Stimulated activated CD8-positive, alpha-beta memory T cell treated with anti-CD3 and anti-CD28 coated beads, Interleukin-4, amount 100 ng/mL, for 1 hour (primary cell): ENCODE data around the gene TIMP2.

Experiments used
- DNase-seq, 2 donors: peaks; one replicate each; pipeline ENCODE4 v3.0.0-alpha.2; 2020; ENCODE audit warnings: low read depth in 2 of 2, low spot score in 1 of 2

Gene TIMP2

DNA sequence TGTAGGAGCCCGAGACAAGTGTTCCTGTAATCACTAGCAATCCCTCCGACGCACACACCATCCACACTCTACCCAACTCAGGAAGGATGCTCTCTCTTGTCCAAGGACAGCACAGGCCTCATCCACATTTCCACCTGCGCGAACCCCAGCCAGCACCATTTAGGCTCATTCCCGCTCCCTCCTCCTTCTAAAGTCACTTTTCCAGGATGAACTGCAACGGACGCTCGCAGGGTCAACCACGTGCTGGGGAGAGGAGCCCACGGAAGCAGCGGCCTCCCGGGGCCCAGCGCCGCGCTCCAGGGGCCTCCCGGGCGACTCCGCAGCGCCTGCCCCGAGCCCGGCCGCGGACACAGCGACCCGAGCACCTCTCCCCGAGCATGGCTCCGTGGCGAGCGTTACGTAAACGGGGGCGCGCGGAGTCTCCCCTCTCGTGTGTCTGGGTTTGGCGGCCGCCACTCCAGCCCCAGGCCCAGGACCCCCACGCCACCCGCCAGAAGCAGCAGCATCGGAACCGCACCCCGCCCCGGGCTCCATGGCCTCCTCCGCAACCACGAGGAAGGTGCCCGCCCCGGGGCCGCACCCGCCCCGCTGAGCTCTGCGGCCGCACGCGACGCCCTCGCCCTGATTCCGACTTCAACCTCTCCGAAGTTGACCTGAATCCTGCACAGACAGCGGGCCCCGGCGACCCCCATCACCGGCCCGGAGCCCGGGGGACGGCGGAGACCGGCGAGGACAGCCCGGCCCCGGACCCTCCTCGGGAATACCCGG is 85.2 kb downstream of the TIMP2 start:
- DNase-seq = no peak

DNA sequence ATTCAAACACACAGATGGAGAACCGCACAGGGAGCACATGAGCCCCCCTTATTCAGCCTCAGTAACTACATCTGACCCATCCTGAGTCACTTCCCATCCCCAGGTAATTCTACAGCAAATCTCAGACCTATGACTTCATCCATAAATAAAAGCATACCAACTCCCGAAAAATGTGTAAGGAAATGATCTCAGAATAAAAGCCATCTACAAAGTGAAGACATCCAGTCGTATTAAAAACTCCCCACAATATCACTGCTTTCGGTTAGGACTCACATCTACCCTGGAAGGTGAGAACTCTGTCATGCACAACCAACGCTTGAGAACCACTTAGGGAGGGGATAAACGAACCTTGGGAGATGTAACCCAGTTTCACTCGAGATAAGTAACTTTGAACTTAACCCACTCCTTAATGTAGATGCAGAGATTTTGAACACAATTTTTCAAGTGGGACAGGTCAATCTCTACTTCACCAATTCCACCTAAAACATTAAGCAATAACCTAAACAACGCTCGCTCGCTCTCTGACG is 85.9 kb downstream of the TIMP2 start:
- no peak for DNase-seq

DNA sequence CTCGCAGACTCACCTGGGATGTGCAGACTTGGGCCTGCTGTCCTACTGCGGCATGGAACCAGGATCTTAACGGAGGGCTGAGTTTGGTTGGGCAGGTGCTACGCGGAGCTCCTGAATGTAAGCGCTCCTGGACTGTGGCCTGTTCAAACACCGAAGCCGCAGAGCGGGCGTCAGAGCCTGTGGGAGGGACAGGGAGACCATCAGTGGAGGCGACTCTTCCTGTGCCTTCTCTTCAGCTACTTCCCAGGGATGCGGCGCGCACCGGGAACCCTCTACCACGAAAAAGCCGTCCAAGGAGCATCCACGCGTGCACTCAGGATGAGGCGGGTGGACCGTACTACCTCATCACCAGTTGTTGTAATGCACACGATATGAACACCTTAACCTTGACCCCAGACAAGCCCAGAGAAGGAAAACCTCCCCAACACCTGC is 86.6 kb downstream of the TIMP2 start:
- DNase-seq = no peak

DNA sequence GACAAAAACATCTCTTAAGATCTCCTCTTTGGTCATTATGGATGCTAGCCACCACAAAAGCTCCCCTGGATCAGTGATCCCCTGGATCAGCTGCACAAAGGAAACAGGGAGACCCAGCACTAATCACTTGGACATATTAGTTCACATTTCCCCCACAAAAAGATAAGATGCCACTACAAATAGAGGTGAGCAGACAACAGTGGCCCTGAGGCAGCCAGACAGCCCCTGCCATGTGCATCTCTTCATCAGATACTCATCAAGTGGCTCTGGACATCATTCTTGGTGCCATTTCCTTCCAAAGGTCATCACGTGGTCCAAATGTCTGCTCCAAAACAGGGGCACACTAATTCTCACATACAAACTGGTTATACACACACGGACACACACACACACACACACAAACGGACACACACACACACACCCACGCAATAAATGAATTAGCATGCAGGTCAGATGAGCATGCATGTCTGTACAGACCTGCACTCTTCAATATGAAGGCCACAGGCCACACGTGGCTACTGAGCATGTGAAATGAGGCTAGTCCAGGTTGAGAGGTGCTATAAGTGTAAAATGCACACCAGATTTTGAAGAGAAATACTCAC is 88.7 kb downstream of the TIMP2 start:
- DNase-seq = no peak

DNA sequence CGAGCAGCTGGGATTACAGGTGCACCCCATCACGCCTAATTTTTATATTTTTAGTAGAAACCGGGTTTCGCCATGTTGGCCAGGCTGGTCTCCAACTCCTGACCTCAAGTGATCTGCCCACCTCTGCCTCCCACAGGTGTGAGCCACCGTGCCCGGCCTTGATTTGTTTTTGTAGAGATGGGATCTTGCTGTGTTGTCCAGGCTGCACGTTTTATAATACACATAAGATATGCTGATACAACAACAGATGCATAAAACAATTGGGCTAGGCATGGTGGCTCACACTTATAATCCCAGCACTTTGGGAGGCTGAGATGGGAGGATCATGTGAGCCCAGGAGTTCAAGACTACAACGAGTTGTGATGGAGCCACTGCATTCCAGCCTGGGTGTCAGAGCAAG is 90.6 kb downstream of the TIMP2 start:
- DNase-seq = no peak

DNA sequence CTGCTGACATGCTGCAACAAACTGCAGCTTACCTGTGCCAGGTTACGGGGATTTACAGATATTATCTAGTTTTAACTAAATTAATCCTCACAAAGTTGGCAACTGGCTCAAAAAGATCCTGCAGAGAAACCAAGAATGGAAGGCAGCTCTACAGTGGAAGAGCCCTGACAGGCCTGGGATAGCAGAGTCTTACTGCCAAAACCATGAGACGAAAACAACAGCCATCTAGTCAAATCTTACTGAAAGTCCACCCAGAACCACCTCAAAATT is 92.7 kb downstream of the TIMP2 start:
- no peak for DNase-seq

DNA sequence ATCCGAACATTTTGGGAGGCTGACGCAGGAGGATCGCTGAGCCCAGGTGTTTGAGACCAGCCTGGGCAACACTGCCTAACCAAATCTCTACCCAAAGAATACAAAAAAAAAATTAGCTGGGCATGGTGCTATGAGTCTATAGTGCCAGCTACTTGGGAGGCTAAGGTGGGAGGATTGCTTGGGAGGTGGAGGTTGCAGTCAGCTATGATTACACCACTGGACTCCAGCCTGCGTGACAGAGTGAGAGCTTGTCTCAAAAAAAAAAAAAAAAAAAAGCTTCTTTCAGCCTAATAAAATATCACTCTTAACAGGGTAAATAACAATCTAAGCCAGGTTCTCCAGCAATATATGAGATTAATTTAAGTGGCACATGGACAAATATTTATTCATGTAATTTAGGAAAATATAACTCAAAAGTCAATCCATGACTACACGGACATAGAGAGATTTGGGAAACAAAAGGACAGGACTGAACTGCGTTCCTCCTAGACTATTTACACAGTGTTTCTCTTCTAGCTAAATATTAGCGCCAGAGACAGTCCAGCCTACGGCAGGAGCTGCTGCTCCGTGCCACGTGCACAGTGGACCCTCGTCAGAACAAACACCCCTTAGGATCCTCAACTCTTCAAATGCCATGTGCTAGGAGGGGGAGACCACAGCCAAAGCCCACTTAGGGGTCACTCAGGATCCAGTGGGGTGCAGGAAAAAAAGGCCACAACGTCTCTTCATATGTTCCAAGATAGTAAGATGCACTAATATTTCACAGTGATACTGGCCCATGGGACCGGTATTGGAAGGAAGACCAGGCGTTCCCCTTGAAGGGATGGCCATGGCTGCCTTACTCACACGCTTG is 93.3 kb downstream of the TIMP2 start:
- no peak for DNase-seq

DNA sequence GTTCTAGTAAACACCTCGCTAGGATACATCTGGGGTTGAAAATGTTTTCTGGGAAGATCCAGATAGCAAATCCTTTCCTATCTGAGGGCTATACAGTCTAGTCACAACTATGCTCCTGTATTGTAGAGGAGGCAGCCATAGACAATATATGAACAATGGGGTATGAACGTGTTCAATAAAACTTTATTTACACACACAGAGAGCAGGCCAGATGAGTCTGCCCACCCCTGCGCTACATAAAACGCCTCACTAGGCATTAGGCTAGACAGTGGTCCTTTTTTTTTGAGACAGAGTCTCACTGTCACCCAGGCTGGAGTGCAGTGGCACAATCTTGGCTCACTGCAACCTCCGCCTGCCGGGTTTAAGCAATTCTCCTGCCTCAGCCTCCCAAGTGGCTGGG is 95.7 kb downstream of the TIMP2 start:
- DNase-seq = no peak

DNA sequence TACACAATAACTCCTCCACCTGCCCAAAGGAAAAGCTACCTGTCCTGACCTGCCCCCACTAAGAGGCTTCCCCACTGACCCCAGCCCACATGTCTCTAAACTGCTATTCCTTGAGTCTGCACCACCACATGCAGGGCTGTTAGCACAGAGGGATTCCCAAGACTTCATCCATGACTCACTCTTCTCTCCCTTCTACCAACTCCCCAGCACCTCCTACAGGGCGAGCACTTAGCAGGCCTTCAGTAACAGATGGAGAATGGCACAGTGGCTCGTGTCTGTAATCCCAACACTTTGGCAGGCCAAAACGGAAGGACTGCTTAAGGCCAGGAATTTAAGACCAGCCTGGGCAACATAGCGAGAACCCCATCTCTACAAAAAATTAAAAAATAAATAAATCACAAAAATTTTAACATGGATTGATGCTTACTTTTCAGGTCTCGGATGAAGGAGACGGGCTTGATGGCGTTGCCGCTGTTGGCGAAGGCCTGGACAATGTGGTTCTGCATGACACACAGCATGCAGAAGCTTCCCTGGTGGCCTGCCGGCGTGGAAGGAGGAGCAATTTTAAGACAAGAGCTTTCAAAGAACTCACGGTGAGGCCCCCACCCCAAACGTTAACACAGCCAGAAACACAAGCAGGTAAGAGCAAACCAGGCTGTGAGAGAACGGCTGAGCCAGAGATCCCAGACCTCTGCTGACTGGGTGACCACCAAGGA is 96.6 kb downstream of the TIMP2 start:
- DNase-seq = no peak

DNA sequence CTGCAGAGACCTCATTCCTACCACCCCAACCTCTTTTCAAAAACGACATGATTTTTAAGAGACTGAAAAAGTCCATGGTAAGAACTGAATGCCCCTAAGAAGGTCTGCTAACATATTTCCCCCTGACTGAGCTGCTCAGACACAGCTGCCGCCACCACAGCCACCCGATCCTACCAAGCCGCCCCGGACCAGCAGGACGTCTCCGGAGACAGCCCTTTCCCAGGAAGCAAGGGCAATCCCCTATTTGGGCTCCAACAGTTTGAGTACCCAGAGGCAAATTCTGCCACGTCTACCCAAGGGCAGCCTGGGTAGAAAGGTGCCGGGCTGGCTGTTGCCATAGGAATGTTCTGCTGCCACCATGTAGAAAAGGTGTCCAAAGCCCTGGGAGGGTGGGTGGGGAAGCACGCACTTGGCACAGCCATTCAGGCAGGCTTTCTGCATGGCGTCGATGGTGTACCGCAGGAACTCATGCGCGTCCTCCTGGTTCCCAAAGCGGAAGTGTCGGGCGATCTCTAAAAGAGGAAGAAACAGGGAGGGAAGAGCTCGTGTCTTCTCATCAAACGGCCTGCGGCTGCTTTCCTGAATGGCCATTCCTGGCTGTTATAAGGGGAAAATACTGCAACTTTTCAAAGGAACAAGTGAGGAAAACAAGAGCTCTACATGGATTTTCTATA is 98.2 kb downstream of the TIMP2 start:
- DNase-seq = no peak

DNA sequence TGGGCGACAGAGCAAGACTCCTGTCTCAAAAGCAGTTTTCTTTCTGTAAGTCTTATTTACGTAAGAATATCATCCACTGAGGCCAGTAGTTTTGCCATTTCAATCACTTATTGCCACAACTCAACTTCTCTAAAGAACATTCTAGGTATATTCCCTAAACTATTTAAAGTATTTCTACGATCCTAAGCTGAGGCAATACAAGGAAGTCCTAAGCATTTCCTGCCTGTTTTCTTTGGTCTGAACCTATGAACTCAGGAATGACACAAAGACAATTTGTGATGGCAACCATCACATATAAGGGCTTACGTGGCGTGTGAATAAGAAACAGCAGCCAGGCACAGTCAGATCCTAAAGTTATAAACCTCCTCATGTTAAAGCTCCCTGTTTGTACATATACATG is 98.8 kb downstream of the TIMP2 start:
- DNase-seq = no peak

DNA sequence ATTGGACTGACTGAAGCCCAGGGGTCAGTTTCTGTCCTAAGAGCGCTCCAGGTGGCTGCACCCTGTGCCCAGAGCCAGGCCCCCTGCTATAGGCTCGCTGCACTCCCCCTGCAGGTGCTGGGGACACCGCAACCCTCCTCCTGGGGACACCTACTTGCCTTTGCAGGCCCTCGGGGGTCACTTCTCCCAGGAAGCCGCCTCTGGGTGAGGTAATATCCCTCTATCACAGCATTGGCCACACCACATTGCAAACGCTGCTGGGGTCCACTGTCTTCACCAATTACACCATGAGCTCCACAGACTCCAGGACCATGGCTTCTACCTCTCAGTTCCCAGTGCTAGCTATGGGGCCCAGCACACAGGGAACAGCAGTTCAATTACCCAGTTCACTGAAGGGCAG is 99.5 kb downstream of the TIMP2 start:
- DNase-seq = no peak

DNA sequence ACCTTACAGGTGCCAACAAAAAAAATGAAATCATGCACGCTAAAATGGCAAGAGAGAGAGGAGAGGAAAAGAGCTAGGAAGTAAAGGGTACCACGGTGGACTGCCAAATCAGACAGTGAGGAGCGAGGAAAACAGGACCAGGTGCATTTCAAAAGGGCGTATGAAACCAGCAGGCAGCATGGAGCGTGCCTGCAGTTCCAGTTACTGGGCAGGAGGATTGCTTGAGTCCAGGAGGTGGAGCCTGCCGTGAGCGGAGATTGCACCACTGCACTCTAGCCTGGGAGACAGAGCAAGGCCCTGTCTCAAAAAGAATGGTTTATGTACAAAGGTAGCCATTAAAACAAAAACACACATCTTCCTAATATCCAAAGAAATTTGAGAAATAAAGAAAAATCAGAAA is 100.9 kb downstream of the TIMP2 start:
- no peak for DNase-seq

DNA sequence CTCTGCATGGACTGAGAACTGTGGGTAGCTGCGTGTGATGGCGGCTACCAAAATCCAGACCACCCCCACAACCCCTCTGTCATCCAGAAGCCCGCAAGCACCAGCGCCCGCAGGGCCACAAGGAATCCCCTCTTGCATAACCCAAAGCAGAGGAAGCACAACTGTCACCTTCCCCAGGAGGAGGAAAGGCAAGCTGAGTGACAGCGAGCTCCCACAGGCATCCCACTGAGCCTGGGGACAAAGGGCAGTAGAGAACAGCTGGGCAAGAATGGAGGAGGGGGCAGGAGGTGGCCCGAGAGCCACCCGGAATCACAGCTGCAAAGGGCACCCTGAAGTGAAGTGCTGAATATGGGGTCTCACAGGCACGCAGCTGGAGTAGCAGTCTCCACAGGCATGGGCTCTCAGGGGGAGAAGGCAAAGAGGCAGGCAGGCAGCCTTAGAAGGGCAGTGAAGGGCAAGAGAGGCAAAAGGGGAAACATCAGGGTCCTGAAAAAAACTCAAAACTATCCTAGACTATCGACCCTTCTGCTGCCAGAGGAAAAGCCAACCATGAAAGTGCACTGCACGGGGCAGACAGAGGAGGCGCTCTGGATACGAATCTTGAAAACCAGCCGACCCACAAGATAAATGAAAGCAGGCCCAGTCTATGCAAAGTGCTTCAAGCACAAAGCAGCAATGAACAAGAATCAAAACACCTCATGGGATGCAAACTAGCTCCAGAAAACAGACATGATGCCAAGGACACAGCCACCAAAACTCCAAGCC is 101.7 kb downstream of the TIMP2 start:
- DNase-seq = no peak

DNA sequence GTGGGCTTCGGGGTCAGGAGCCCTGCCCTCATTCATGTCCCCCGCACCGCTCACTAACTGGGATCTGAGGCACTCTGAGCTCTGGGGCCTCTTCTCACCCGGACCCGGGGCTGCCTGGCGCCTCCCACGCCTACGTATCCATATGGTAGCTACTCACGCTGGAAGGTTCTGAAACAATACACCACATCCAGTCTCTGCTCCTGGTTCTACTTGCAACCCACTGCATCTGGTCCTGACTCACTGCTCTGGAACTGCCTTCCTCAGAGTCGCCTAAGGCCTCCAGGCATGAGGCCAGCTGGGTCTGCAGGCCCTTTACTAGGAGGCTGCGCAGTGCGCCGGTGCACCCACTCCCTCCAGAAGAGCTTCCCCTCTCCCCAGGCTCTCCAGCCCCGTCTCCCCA is 102.6 kb downstream of the TIMP2 start:
- DNase-seq = no peak

DNA sequence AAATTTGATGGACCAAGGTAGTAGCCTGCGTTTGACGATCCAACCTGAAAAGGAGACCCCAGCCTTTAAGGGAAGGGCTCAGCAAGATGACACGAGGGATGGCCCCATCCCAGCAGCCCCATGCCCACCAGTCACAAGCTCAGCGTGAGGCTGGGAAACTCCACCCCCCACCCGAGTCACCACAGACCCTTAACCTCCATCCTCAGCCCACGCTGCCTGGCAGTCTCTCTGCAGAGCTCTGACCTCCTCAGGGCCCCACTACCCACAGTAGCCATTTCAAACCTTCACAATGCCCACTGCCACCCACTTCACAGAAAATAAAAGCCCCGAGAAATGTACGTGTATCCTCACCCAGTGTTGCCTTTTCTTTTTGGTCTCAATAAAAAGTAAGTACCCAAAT is 103.2 kb downstream of the TIMP2 start:
- DNase-seq = no peak

DNA sequence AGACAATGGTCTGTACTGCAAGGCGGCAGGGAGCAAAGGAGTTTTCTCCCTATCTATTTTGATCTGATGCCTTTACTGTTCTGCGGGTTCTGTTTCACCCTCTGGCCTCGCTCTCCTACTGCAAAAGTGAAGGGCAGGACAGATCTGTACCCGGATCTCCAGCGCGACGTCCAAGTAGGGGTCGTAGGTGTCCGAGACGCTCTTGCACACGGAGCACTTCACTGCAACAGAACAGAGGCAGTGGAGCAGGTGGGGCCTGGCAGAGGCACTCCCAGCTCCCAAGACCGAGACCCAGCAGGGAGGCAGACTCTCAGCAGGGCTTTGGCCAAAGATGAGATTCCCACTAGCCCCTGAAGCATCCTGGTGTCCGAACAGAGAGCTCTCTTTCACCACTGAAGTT is 104.3 kb downstream of the TIMP2 start:
- no peak for DNase-seq

DNA sequence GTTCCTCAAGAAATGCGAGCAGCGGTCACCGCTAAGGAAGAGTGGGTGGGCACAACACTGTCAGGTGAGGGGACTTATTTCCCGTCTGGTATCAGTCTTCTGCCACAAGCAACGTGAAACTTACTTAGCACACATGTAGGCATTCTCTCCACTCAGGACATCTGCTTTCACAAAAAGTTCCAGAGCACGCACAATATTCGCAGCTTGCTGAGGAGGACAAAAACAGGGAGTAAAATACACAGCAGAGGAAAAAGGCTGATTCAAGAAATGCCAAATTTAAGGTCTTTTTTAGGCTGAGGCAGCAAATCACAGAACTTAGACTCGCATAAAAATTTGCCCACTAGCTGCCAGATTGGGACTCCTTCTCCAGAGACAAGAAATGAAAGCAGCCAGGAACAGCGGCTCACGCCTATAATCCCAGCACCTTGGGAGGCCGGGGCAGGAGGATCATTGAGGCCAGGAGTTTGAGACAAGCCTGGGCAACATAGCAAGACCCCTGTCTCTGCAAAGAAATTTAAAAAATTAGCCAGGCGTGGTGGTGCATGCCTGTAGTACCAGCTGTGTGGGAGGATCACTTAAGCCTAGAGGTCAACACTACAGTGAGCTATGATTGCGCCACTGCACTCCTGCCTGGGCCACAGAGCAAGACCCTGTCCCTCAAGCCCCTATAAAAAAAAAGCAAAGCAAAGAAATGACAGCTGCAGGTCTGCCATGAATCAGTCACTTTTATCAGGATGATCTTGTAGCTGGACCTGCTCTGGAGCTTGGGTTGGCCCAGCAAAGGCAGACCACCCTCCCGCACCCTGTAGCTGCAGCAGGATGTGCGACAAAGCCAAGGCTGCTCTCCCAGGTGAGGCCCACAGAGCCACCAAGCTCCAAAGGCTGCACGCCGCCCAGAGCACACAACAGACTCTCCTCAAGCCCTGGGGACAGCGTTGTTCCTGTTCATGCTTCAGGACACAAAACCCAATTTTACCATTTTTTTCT is 105.1 kb downstream of the TIMP2 start:
- no peak for DNase-seq

DNA sequence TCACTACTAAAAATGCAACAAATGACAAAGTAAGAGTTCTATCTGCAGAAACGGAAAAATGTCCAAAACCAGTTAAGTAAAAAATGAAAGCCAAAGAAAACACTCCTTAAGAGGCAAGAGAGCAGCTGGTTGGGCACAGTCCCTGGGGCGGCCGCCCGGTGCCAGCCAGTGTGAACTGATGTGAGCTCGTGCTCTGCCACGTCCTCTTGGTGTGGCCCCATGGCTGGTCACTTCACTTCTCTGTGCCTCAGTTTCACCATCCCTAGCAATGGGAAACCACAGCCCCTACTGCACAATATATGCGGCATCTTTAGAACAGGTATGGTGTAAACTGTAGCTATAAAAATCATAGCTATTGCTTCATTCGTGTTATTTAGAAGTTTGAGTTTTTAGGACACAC is 105.8 kb downstream of the TIMP2 start:
- no peak for DNase-seq
